ENCODE measurements around the gene FOXP1. TPM values are rescaled to one million over a fixed set of nuclear protein-coding genes. Genes with fewer than 3 reads are reported as not detected.

FOXP1 gene
- total and polyA plus RNA-seq, 3 experiments from 2014 or later, result 142 to 185 (median 147) TPM

GRCh38 chr3:71485896-71486295 is 97.6 kb downstream of the FOXP1 start:
- Histone ChIP-seq H3K27me3 (ENCODE audit: insufficient read depth, low read length, poor library complexity, severe bottlenecking) (no peaks in the 10 kb centered on the region), H3K36me3 (ENCODE audit: insufficient read depth, low read length) (peaks cover 7% of the 10 kb centered on the region), H3K9me3 (ENCODE audit: low read length) (no peaks in the 10 kb centered on the region), H3K4me3 (ENCODE audit: low read length) (no peak overlapping the region), H3K27ac (ENCODE audit: low read depth, low read length) (no peak overlapping the region), H3K4me1 (ENCODE audit: insufficient read depth, low read length) (peaks cover 98% of the 10 kb centered on the region)
- Mint-ChIP-seq H3K9me3 (no peaks in the 10 kb centered on the region), H3K27ac (peak overlapping the region in 3 of 8 donors; percentile 50 to 74 (median 60)), H3K27me3 (peaks cover 0 to 2% of the 10 kb centered on the region in 2 donors), H3K36me3 (peaks cover 9 to 43% (median 12%) of the 10 kb centered on the region in 3 donors), H3K4me1 (peaks cover 70 to 93% (median 92%) of the 10 kb centered on the region in 3 donors), H3K4me3 (peak overlapping the region in 4 of 7 donors; percentile 19 to 41 (median 35))
- DNase-seq, result peak in 1 of 5 donors; percentile 37
- ChIA-PET CTCF (interaction anchor here (1.5 kb wide), 2 partner anchors 9 to 10 kb away, joined by 3 to 4 read pairs; no protein-coding TSS in a partner anchor), POLR2A (interaction anchor here (1.1 kb wide), 1 partner anchor 9 kb away, joined by 3 read pairs; no protein-coding TSS in a partner anchor)

GRCh38 chr3:71484452-71484851 is 99.1 kb downstream of the FOXP1 start:
- H3K4me1 ChIP-seq (ENCODE audit: insufficient read depth, low read length), result peaks cover 93% of the 10 kb centered on the region
- Mint-ChIP-seq H3K36me3 (peaks cover 3 to 43% (median 5%) of the 10 kb centered on the region in 3 donors), H3K9me3 (no peaks in the 10 kb centered on the region), H3K27ac (peak overlapping the region in 1 of 8 donors; percentile 53), H3K4me1 (peaks cover 67 to 94% (median 93%) of the 10 kb centered on the region in 3 donors), H3K4me3 (no peak overlapping the region), H3K27me3 (peaks cover 0 to 2% of the 10 kb centered on the region in 2 donors)
- ChIA-PET POLR2A (no interaction called here), CTCF (interaction anchor here (1.5 kb wide), 1 partner anchor 8 kb away, joined by 3 read pairs; no protein-coding TSS in a partner anchor)
- DNase-seq, result no peak
- H3K9me3 ChIP-seq (ENCODE audit: low read length), result no peaks in the 10 kb centered on the region
- H3K27me3 ChIP-seq (ENCODE audit: insufficient read depth, low read length, poor library complexity, severe bottlenecking), result no peaks in the 10 kb centered on the region
- H3K36me3 ChIP-seq (ENCODE audit: insufficient read depth, low read length), result peaks cover 7% of the 10 kb centered on the region
- H3K27ac ChIP-seq (ENCODE audit: low read depth, low read length), result no peak overlapping the region
- peak overlapping the region; percentile 4 for H3K4me3 ChIP-seq (ENCODE audit: low read length)

GRCh38 chr3:71484047-71484446 is 99.5 kb downstream of the FOXP1 start:
- Mint-ChIP-seq H3K27ac (peak overlapping the region in 3 of 8 donors; percentile 8 to 53 (median 36)), H3K36me3 (peaks cover 0 to 41% (median 5%) of the 10 kb centered on the region in 3 donors), H3K9me3 (no peaks in the 10 kb centered on the region), H3K4me3 (no peak overlapping the region), H3K27me3 (peaks cover 0 to 2% of the 10 kb centered on the region in 2 donors), H3K4me1 (peaks cover 67 to 94% (median 93%) of the 10 kb centered on the region in 3 donors)
- no peak for DNase-seq
- Histone ChIP-seq H3K4me3 (ENCODE audit: low read length) (no peak overlapping the region), H3K36me3 (ENCODE audit: insufficient read depth, low read length) (peaks cover 7% of the 10 kb centered on the region), H3K27me3 (ENCODE audit: insufficient read depth, low read length, poor library complexity, severe bottlenecking) (no peaks in the 10 kb centered on the region), H3K9me3 (ENCODE audit: low read length) (no peaks in the 10 kb centered on the region), H3K4me1 (ENCODE audit: insufficient read depth, low read length) (peaks cover 92% of the 10 kb centered on the region), H3K27ac (ENCODE audit: low read depth, low read length) (no peak overlapping the region)
- CTCF ChIA-PET, result no interaction called here
- POLR2A ChIA-PET, result no interaction called here

- H3K4me1 ChIP-seq (ENCODE audit: insufficient read depth, low read length), result peaks cover 92% of the 10 kb centered on the region
- peaks cover 7% of the 10 kb centered on the region for H3K36me3 ChIP-seq (ENCODE audit: insufficient read depth, low read length)
- Mint-ChIP-seq H3K9me3 (no peaks in the 10 kb centered on the region), H3K36me3 (peaks cover 7 to 41% (median 9%) of the 10 kb centered on the region in 3 donors), H3K4me1 (peaks cover 66 to 94% (median 93%) of the 10 kb centered on the region in 3 donors), H3K4me3 (no peak overlapping the region), H3K27me3 (peaks cover 0 to 2% of the 10 kb centered on the region in 2 donors), H3K27ac (peak overlapping the region in 2 of 8 donors; percentile 19 to 60)
- no peaks in the 10 kb centered on the region for H3K9me3 ChIP-seq (ENCODE audit: low read length)
- H3K27ac ChIP-seq (ENCODE audit: low read depth, low read length), result no peak overlapping the region
- POLR2A ChIA-PET, result no interaction called here
- CTCF ChIA-PET, result no interaction called here
- no peak overlapping the region for H3K4me3 ChIP-seq (ENCODE audit: low read length)
- no peak for DNase-seq
- no peaks in the 10 kb centered on the region for H3K27me3 ChIP-seq (ENCODE audit: insufficient read depth, low read length, poor library complexity, severe bottlenecking)
These were observed 100.8 kb downstream of the FOXP1 start for GRCh38 chr3:71482771-71483170.

- POLR2A ChIA-PET, result no interaction called here
- Mint-ChIP-seq H3K4me3 (peak overlapping the region in 4 of 7 donors; percentile 9 to 32 (median 24)), H3K27me3 (peaks cover 0 to 2% of the 10 kb centered on the region in 2 donors), H3K27ac (peak overlapping the region in 7 of 8 donors; percentile 36 to 85 (median 70)), H3K9me3 (peaks cover 0 to 2% (median 0%) of the 10 kb centered on the region in 5 donors), H3K4me1 (peaks cover 48 to 89% (median 86%) of the 10 kb centered on the region in 3 donors), H3K36me3 (peaks cover 22 to 55% (median 22%) of the 10 kb centered on the region in 3 donors)
- H3K36me3 ChIP-seq (ENCODE audit: insufficient read depth, low read length), result peaks cover 7% of the 10 kb centered on the region
- H3K27me3 ChIP-seq (ENCODE audit: insufficient read depth, low read length, poor library complexity, severe bottlenecking), result no peaks in the 10 kb centered on the region
- H3K9me3 ChIP-seq (ENCODE audit: low read length), result no peaks in the 10 kb centered on the region
- H3K27ac ChIP-seq (ENCODE audit: low read depth, low read length), result no peak overlapping the region
- CTCF ChIA-PET, result interaction anchor here (1.7 kb wide), 1 partner anchor 12 kb away, joined by 3 read pairs; no protein-coding TSS in a partner anchor
- DNase-seq, result peak in 3 of 5 donors; percentile 42 to 84 (median 60)
- peak overlapping the region; percentile 13 for H3K4me3 ChIP-seq (ENCODE audit: low read length)
- H3K4me1 ChIP-seq (ENCODE audit: insufficient read depth, low read length), result peaks cover 64% of the 10 kb centered on the region
These were observed 105.0 kb downstream of the FOXP1 start for GRCh38 chr3:71478568-71478967.

GRCh38 chr3:71476950-71477349 is 106.6 kb downstream of the FOXP1 start:
- no peak for DNase-seq
- peak overlapping the region in 3 of 7 donors; percentile 5 to 37 (median 17) for H3K4me3 Mint-ChIP-seq
- POLR2A ChIA-PET, result no interaction called here
- H3K9me3 ChIP-seq (ENCODE audit: low read length), result no peaks in the 10 kb centered on the region
- H3K27ac ChIP-seq (ENCODE audit: low read depth, low read length), result no peak overlapping the region
- no peaks in the 10 kb centered on the region for H3K27me3 Mint-ChIP-seq
- H3K9me3 Mint-ChIP-seq, result peaks cover 0 to 2% (median 0%) of the 10 kb centered on the region in 5 donors
- H3K4me1 Mint-ChIP-seq, result peaks cover 49 to 93% (median 92%) of the 10 kb centered on the region in 3 donors
- peaks cover 25 to 63% (median 33%) of the 10 kb centered on the region in 3 donors for H3K36me3 Mint-ChIP-seq
- H3K4me1 ChIP-seq (ENCODE audit: insufficient read depth, low read length), result peaks cover 50% of the 10 kb centered on the region
- no peaks in the 10 kb centered on the region for H3K27me3 ChIP-seq (ENCODE audit: insufficient read depth, low read length, poor library complexity, severe bottlenecking)
- H3K27ac Mint-ChIP-seq, result peak overlapping the region in 2 of 8 donors; percentile 62 to 71
- CTCF ChIA-PET, result interaction anchor here (0.8 kb wide), 1 partner anchor 8 kb away, joined by 3 read pairs; no protein-coding TSS in a partner anchor
- H3K36me3 ChIP-seq (ENCODE audit: insufficient read depth, low read length), result peaks cover 7% of the 10 kb centered on the region
- H3K4me3 ChIP-seq (ENCODE audit: low read length), result no peak overlapping the region

GRCh38 chr3:71469138-71469435 is 114.4 kb downstream of the FOXP1 start:
- H3K9me3 ChIP-seq (ENCODE audit: low read length), result no peaks in the 10 kb centered on the region
- no peak for DNase-seq
- H3K27ac ChIP-seq (ENCODE audit: low read depth, low read length), result no peak overlapping the region
- peaks cover 18% of the 10 kb centered on the region for H3K4me1 ChIP-seq (ENCODE audit: insufficient read depth, low read length)
- no peaks in the 10 kb centered on the region for H3K27me3 ChIP-seq (ENCODE audit: insufficient read depth, low read length, poor library complexity, severe bottlenecking)
- Mint-ChIP-seq H3K27ac (peak overlapping the region in 3 of 8 donors; percentile 40 to 59 (median 58)), H3K9me3 (no peaks in the 10 kb centered on the region), H3K36me3 (peaks cover 25 to 65% (median 39%) of the 10 kb centered on the region in 3 donors), H3K27me3 (no peaks in the 10 kb centered on the region), H3K4me3 (peak overlapping the region in 2 of 7 donors; percentile 11 to 32), H3K4me1 (peaks cover 44 to 93% (median 83%) of the 10 kb centered on the region in 3 donors)
- H3K4me3 ChIP-seq (ENCODE audit: low read length), result no peak overlapping the region
- peaks cover 7% of the 10 kb centered on the region for H3K36me3 ChIP-seq (ENCODE audit: insufficient read depth, low read length)
- ChIA-PET CTCF (interaction anchor here (0.9 to 1.1 kb wide), 2 partner anchors 8 to 48 kb away, joined by 3 read pairs; no protein-coding TSS in a partner anchor), POLR2A (no interaction called here)

Data from CD8-positive, alpha-beta memory T cell (primary cell).